Activated T-cell treated with anti-CD3 and anti-CD28 coated beads, Interleukin-2, amount 50 U/mL, for 4 hours (primary cell): ENCODE data around the gene POLR2I. TPM values are rescaled to one million over a fixed set of nuclear protein-coding genes. Genes with fewer than 3 reads are reported as not detected.
A peak's percentile ranks its signal among the peaks of the same experiment; 100 is the strongest.

Source experiments
- ATAC-seq, 2 donors: fragments of 200-7000 bp; cut with Tn5 transposase; one replicate each; pipeline ENCODE4 v1.10.0; 2021
- DNase-seq: peaks from one replicate; pipeline ENCODE4 v3.0.0-alpha.2; 2020
- H3K27me3 Mint-ChIP-seq: one replicate; pipeline ENCODE4 v1.8.0; 2021; ENCODE audit warnings: low read depth, mixed read lengths
- H3K36me3 Mint-ChIP-seq: one replicate; pipeline ENCODE4 v1.8.0; 2022; ENCODE audit warnings: mixed read lengths; ENCODE audit not compliant: insufficient read depth
- H3K4me1 Mint-ChIP-seq: one replicate; pipeline ENCODE4 v1.8.0; 2021; ENCODE audit warnings: low read depth, mixed read lengths
- H3K4me3 Mint-ChIP-seq: one replicate; pipeline ENCODE4 v1.8.0; 2021; ENCODE audit warnings: mild to moderate bottlenecking, moderate library complexity, mixed read lengths
- H3K9me3 Mint-ChIP-seq: one replicate; pipeline ENCODE4 v1.8.0; 2021; ENCODE audit warnings: mixed read lengths
- total RNA-seq, 3 donors: library from RNA; stranded (reverse); gene quantifications; one replicate each; pipeline ENCODE4 v1.2.1, GENCODE V29; 2021

POLR2I gene
- total RNA-seq, 3 donors from 2014 or later: 139 to 165 (median 159) TPM

- Mint-ChIP-seq H3K4me3 (peak within 1 kb of the TSS; percentile 98), H3K36me3 (peaks cover 23% of the 10 kb centered on the region), H3K9me3 (no peaks in the 10 kb centered on the region), H3K4me1 (peaks cover 28% of the 10 kb centered on the region), H3K27me3 (no peaks in the 10 kb centered on the region)
- ATAC-seq (peak; percentile 58 to 60), DNase-seq (peak; percentile 91)
These were observed 1.0 kb upstream of the POLR2I start, which contains the start of gene TBCB for GRCh38 chr19:36115453-36116343. TBCB (plus strand) TSS chr19:36115468; CDS start chr19:36115561, 93 bp downstream.

- ATAC-seq (no peak), DNase-seq (no peak)
- H3K9me3 Mint-ChIP-seq: no peaks in the 10 kb centered on the region
- H3K4me3 Mint-ChIP-seq: peak overlapping the region; percentile 98
- H3K27me3 Mint-ChIP-seq: no peaks in the 10 kb centered on the region
- peaks cover 16% of the 10 kb centered on the region for H3K36me3 Mint-ChIP-seq
- peaks cover 25% of the 10 kb centered on the region for H3K4me1 Mint-ChIP-seq
These were observed 568 bp downstream of the POLR2I start for GRCh38 chr19:36113894-36114720.

GRCh38 chr19:36113425-36113824 lies 1.2 kb downstream of the POLR2I start:
- ATAC-seq: no peak
- H3K4me1 Mint-ChIP-seq: peaks cover 25% of the 10 kb centered on the region
- no peaks in the 10 kb centered on the region for H3K27me3 Mint-ChIP-seq
- H3K4me3 Mint-ChIP-seq: peak overlapping the region; percentile 98
- no peak for DNase-seq
- peaks cover 16% of the 10 kb centered on the region for H3K36me3 Mint-ChIP-seq
- no peaks in the 10 kb centered on the region for H3K9me3 Mint-ChIP-seq

- Mint-ChIP-seq H3K27me3 (no peaks in the 10 kb centered on the region), H3K9me3 (no peaks in the 10 kb centered on the region), H3K4me1 (peaks cover 21% of the 10 kb centered on the region), H3K36me3 (peaks cover 11% of the 10 kb centered on the region), H3K4me3 (peak overlapping the region; percentile 98)
- ATAC-seq (no peak), DNase-seq (no peak)
These were observed 2.0 kb downstream of the POLR2I start for GRCh38 chr19:36112678-36113077.

- Mint-ChIP-seq H3K4me3 (no peak overlapping the region), H3K4me1 (peaks cover 12% of the 10 kb centered on the region), H3K27me3 (no peaks in the 10 kb centered on the region), H3K36me3 (peaks cover 9% of the 10 kb centered on the region), H3K9me3 (no peaks in the 10 kb centered on the region)
- DNase-seq (no peak), ATAC-seq (no peak)
These were observed 3.5 kb downstream of the POLR2I start for GRCh38 chr19:36111200-36111539.

- ATAC-seq (no peak), DNase-seq (no peak)
- H3K36me3 Mint-ChIP-seq: peaks cover 9% of the 10 kb centered on the region
- no peaks in the 10 kb centered on the region for H3K9me3 Mint-ChIP-seq
- no peaks in the 10 kb centered on the region for H3K27me3 Mint-ChIP-seq
- H3K4me1 Mint-ChIP-seq: peaks cover 10% of the 10 kb centered on the region
- H3K4me3 Mint-ChIP-seq: peak within 1 kb of the TSS; percentile 62
These were observed 4.0 kb downstream of the POLR2I start, which contains the start of gene OVOL3 for GRCh38 chr19:36110487-36111199. OVOL3 (plus strand) TSS chr19:36111143; CDS start chr19:36111203, 60 bp downstream.

GRCh38 chr19:36108684-36109083 lies 6.0 kb downstream of the POLR2I start:
- H3K9me3 Mint-ChIP-seq: no peaks in the 10 kb centered on the region
- DNase-seq (no peak), ATAC-seq (no peak)
- peaks cover 9% of the 10 kb centered on the region for H3K36me3 Mint-ChIP-seq
- no peak overlapping the region for H3K4me3 Mint-ChIP-seq
- peaks cover 8% of the 10 kb centered on the region for H3K4me1 Mint-ChIP-seq
- no peaks in the 10 kb centered on the region for H3K27me3 Mint-ChIP-seq

GRCh38 chr19:36106991-36107390 lies 7.7 kb downstream of the POLR2I start:
- Mint-ChIP-seq H3K36me3 (peaks cover 4% of the 10 kb centered on the region), H3K27me3 (no peaks in the 10 kb centered on the region), H3K4me3 (no peak overlapping the region), H3K9me3 (no peaks in the 10 kb centered on the region), H3K4me1 (no peaks in the 10 kb centered on the region)
- no peak for DNase-seq
- no peak for ATAC-seq

- no peak for ATAC-seq
- Mint-ChIP-seq H3K4me1 (no peaks in the 10 kb centered on the region), H3K27me3 (no peaks in the 10 kb centered on the region), H3K9me3 (no peaks in the 10 kb centered on the region), H3K36me3 (peaks cover under 1% of the 10 kb centered on the region), H3K4me3 (no peak overlapping the region)
- DNase-seq: no peak
These were observed 8.2 kb downstream of the POLR2I start for GRCh38 chr19:36106441-36106840.

- Mint-ChIP-seq H3K36me3 (no peaks in the 10 kb centered on the region), H3K4me1 (no peaks in the 10 kb centered on the region), H3K4me3 (no peak overlapping the region), H3K27me3 (no peaks in the 10 kb centered on the region), H3K9me3 (no peaks in the 10 kb centered on the region)
- ATAC-seq (no peak), DNase-seq (no peak)
These were observed 10.7 kb downstream of the POLR2I start for GRCh38 chr19:36103842-36104552.

- no peak for DNase-seq
- no peak overlapping the region for H3K4me3 Mint-ChIP-seq
- H3K36me3 Mint-ChIP-seq: no peaks in the 10 kb centered on the region
- H3K27me3 Mint-ChIP-seq: no peaks in the 10 kb centered on the region
- no peak for ATAC-seq
- H3K9me3 Mint-ChIP-seq: no peaks in the 10 kb centered on the region
- no peaks in the 10 kb centered on the region for H3K4me1 Mint-ChIP-seq
These were observed 11.5 kb downstream of the POLR2I start for GRCh38 chr19:36103040-36103626.

- DNase-seq: no peak
- H3K27me3 Mint-ChIP-seq: no peaks in the 10 kb centered on the region
These were observed 12.9 kb downstream of the POLR2I start for GRCh38 chr19:36101550-36102327.

GRCh38 chr19:36100476-36100875 lies 14.2 kb downstream of the POLR2I start:
- Mint-ChIP-seq H3K27me3 (no peaks in the 10 kb centered on the region), H3K36me3 (no peaks in the 10 kb centered on the region)
- ATAC-seq: no peak

More at GRCh38 chr19:36101550-36102327, 12.9 kb downstream of the POLR2I start:
- Mint-ChIP-seq H3K36me3 (no peaks in the 10 kb centered on the region), H3K4me3 (no peak overlapping the region), H3K4me1 (no peaks in the 10 kb centered on the region), H3K9me3 (no peaks in the 10 kb centered on the region)
- ATAC-seq: no peak

More at GRCh38 chr19:36100476-36100875, 14.2 kb downstream of the POLR2I start:
- no peaks in the 10 kb centered on the region for H3K9me3 Mint-ChIP-seq
- H3K4me3 Mint-ChIP-seq: no peak overlapping the region
- no peaks in the 10 kb centered on the region for H3K4me1 Mint-ChIP-seq
- DNase-seq: no peak
